Measurements from ENCODE around the gene INPP4B.
"Not testable (repeated sequence)": the region's sequence is repeated elsewhere in the genome, so short reads cannot be mapped to it uniquely, and the experiment has no call there.

Gene INPP4B

GRCh38 chr4:142823796-142824195, 22.3 kb downstream of the INPP4B start:
- no peak for DNase-seq

DNA sequence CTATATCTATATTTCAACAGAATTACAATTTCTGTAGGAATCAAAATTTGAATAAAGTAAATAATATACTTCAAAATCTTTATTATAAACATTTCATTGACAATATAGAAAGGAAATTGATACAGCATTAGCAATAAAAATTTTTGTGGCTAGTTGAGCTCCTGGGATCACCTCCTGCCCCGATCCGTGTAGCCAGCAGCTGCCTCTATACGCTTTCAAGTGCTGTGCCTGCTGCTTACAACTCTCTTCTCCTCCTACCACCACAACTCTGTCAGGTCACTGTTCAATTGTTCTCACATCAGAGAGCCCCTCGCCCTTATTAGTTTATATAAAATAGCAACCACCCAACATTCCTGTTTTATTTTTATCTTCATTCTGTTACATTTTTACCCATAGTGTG, 27.6 kb downstream of the INPP4B start:
- DNase-seq = no peak

DNA sequence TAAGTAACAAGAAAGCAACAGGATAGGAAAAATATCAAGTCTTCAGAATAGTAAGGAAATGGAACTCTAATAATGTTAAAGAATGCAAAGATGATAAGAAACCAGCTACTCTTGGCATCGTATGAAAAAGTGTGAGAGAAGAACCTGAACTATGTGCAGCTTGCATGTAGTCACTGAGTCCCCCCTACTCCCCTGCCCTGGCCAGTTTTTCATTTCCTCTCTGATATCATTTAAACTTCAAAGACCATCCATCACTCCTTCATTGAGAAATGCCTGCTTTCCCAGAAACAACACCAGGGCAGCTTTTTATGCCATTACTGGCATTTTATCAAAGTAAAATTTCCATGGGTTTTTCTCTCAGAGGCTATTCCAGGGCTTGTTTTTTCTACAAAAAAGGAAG, 28.1 kb downstream of the INPP4B start:
- no peak for DNase-seq

- DNase-seq = no peak
Measured at GRCh38 chr4:142817442-142817841, 28.7 kb downstream of the INPP4B start.

DNA sequence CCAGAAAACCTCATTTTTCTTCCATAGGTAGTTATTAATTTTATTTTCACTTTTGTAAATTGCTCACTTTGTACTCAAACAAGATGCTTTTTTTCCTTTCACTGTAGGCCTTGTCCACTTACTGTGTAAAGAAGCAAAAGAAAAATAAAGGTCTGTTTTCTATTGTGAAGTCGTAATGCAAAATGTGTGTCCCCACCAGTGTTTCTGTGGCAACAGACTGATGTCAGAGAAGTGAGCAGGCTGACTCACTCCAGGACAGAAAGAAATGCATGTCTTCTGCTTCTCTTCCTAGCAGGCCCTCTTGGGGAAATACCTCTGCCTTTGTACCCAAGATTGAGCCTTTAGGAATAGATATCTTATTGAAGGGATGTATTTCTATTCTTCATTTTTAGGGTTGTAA, 30.3 kb downstream of the INPP4B start:
- no peak for DNase-seq

- no peak for DNase-seq
Measured at GRCh38 chr4:142813388-142813787, 32.7 kb downstream of the INPP4B start.

GRCh38 chr4:142812091-142812490, 34.0 kb downstream of the INPP4B start:
- no peak for DNase-seq

DNA sequence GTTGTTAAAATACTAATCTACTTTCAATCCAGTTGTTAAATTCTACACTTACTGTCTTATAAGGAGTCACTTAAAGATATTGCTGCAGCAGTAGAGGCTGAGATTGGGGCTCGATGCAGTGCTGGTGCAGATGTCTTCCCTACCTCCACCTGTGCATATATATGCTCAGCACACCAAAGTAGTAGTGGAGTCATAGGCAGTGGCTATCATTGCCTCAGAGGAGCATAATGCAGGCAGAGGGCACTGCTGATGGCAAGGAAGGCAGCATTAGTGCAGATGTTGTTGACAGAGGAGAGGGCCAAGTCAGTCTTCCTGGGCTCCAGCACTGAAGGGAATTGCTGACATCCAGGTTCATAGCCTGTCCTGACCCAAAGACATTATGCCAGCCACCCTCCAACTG, 35.1 kb downstream of the INPP4B start:
- DNase-seq = no peak

DNA sequence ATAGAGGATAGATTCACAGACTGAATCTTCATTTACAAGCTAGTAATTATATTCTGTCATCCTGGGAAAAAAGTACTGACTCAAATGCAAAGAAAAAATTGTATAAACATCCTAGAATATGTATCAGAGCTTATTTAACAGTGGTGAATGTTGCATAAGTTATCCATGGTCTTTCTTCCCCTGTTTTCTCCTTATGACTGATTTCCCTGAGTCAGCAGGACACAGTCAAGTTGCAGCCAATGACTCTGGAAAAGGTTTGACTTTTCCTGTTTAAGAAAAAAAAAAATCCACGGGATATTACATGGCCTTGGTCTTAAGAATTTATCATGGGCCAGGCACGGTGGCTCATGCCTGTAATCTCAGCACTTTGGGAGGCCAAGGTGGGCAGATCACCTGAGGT, 36.5 kb downstream of the INPP4B start:
- no peak for DNase-seq

DNA sequence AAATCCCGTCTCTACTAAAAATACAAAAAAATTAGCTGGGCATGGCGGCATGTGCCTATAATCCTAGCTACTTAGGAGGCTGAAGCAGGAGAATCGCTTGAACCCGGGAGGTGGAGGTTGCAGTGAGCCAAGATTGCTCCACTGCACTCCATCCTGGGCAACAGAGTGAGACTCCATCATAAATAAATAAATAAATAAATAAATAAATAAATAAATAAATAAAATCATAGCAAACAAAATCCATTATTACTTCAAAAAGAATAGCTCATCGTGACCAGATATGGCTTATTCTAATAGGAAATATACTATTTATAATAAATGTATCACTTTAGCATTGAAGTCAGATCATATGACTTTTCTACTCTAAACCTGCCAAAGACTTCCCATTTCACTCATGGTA, 42.2 kb downstream of the INPP4B start:
- DNase-seq = not testable (repeated sequence)

- DNase-seq = no peak
Measured at GRCh38 chr4:142801966-142802365, 44.1 kb downstream of the INPP4B start.

DNA sequence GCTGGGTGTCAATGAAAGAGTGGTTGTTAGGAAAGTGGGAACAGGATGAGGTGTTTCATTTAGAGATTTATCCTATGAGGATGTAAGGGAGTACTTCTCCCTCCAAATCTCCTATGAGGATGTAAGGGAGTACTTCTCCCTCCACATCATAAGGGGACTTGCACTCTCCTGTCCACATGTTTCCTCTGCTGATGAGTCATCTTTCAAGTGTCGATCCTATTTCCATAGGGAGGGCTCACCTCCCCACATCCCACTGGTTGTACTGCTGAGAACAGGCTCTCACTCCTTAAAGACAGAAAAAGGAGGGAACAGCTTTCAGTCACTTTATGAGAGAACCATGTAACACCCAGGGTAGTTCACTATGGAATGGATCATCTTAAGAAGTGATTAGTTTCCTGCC, 65.0 kb downstream of the INPP4B start:
- DNase-seq = no peak

- DNase-seq = no peak
Measured at GRCh38 chr4:142778900-142779299, 67.2 kb downstream of the INPP4B start.

DNA sequence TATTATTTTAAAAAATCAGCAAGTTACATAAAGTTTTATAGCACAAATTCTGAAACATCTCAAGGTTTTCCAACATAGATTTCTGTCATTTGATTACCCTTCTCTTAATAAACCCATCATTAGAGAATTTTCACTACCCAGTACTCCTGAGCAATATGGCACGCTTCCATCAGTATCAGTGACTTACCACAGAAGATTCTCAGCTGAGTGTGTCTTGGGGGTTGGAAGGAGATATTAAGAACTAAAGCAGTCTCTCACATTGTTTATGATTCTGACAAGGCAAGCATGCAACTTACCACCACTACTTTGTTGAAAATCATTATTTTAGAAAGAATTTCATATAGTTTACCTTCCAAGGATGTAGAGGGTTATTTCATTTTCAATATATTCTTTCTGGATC, 67.7 kb downstream of the INPP4B start:
- no peak for DNase-seq

DNA sequence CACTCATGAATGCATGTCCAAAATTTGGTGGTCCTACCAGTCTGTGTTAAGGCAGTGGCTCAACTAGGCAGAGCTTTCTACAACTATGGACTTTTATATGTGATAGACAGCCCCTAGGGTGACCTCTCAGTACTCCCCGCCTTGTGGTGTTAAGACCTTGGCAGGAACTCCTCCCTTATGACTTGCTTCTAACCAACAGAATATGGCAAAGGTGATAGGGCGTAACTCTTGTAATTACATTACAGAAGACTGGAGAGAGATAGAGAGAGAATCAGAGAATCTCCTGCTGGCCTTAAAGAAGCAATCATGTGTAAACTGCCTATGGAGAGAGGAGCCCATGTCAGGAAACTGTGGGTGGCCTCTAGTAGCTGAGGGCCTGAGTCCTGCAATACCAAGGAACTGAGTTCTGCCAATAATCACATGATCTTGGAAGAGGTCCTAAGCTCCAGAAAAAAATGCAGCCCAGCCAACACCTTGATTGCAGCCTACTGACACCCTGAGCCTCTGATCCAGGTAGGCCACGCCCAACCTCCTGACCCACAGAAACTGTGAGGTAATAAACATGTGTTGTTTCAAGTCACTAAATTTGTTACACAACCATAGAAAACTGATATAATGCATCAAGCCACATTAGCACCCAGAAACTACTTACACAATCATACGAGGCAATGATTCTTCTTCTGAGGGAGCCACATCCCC, 68.9 kb downstream of the INPP4B start:
- no peak for DNase-seq

DNA sequence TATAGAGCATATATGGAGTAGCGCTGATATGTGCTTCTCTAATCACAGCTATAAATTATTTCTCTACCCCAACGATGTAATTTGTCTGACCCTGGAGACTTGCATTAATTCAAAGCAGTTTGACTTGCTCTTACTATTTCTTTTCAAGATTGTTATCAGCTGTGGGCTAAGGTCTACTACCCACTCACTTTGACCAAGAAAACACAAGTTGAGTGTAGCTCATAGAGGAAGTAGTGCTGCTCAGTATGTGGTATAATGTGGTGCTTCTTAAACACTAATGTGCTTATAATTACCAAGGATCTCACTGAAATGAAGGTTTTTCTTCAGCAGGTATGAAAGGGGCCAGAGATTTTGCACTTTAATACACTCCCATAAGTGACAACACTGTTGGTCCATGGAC, 70.1 kb downstream of the INPP4B start:
- DNase-seq = no peak

DNA sequence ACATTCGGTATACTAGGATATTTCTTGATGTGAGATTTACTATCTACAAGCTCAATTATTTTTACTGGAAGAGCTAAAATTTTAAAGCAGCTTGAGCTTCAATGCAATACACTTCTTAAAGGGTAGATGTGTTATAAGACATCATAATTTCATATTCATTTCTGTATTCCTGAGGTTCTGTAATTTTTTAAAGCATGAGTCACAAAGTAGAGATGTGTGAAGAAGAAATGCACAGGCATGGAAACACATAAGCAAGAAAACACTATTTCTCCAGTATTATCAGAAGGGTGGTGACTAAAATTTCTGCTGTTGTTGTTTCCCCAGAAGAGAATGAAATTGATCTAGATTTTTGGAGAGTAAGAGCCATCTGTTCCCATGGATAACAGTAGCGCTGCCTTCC, 72.6 kb downstream of the INPP4B start:
- DNase-seq = no peak

DNA sequence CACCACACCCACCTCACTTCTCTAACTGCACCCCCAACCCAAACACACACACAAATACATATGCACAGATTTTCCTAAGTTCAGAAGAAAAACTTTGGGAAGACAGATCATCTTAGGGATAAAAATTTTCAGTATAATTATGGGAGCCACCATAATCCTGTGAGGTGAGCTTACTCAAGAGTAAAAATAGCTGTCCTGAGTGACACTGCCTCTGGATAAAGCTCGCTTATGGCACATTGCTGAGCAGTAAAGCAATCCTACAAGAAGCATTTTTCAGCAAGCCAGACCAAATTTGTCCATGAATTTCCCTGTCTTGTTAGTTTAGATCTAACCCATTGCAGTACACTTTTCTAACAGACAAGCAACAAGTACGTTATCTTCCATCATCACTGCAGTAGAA, 83.8 kb downstream of the INPP4B start:
- DNase-seq = no peak

- no peak for DNase-seq
Measured at GRCh38 chr4:142752202-142752786, 93.8 kb downstream of the INPP4B start.

DNA sequence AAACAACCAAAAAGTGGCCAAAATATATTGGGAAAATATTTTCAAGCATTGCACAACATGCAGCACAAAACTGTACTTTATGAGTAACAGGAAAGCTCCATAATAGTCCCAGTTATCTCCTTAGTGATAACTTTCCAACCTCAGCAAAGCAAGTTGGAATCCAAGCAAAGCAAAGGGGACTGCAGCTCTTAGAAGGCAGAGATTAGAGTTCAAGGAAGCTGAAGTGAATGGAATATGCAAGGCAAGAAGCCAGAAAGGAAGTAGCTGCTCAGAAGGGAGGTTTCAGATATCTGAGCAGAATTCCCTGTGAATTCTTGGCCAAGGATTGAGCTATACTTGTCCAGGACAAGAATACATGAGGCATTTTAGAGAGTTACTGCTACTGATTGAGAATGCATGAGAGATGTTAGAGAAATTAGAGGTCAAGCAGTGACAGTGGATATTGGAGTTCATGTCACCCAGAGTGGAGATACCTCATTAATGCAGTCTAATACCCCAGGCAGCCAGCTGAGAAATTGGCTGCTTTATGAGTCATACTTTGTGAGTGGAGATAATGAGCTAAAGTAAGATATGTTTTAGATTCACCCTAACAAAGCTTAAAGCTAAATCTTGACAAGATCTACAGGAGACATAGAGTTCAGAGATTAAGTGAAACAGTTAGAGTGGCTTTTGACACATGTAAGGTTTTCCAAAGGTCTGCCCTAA, 102.8 kb downstream of the INPP4B start:
- no peak for DNase-seq

- no peak for DNase-seq
Measured at GRCh38 chr4:142741995-142742394, 104.1 kb downstream of the INPP4B start.

GRCh38 chr4:142728233-142728632, 117.9 kb downstream of the INPP4B start:
- DNase-seq = no peak

DNA sequence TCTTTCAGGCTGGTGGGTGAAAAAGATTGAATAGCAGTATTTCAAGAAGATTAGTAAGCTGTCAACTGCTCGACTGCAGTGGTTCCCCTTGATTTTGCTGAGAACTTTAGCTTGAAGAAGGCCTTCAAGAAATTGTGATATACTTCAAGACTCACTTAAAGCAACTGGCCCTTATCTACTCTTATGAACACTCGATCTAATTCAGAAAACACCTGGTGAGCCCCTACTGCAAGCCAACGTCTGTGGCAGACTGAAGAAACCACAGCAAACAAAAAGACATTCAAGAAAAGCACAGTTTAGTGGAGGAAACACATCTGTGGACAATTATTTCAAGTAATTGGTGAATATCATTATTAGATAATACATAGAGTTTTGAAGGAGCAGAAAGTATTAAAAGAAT, 119.0 kb downstream of the INPP4B start:
- no peak for DNase-seq

DNA sequence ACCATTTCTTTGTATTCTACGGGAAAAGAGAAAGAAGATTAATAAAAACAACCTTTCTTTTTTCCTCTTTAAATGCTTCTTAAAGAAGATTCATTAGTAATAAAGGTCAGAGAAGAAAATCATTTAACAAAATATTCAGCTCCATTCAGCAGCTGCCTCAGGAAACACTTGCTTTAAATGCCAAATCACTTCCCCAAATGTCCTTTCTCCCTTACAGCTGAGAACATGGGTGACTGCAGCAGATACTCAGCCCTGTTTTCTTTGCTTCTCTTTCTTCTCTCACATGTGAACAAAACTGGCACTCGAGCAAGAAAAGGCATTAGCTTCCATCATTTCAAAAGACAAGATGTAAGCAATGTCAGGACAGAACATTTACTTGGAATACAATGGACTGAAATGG, 120.2 kb downstream of the INPP4B start:
- DNase-seq = no peak

- no peak for DNase-seq
Measured at GRCh38 chr4:142721187-142721586, 124.9 kb downstream of the INPP4B start.

Measured in activated gamma-delta T cell treated with Interleukin-2 at 50 U/mL for 16 hours (primary cell).